ENCODE data around the gene KISS1R.

DNA sequence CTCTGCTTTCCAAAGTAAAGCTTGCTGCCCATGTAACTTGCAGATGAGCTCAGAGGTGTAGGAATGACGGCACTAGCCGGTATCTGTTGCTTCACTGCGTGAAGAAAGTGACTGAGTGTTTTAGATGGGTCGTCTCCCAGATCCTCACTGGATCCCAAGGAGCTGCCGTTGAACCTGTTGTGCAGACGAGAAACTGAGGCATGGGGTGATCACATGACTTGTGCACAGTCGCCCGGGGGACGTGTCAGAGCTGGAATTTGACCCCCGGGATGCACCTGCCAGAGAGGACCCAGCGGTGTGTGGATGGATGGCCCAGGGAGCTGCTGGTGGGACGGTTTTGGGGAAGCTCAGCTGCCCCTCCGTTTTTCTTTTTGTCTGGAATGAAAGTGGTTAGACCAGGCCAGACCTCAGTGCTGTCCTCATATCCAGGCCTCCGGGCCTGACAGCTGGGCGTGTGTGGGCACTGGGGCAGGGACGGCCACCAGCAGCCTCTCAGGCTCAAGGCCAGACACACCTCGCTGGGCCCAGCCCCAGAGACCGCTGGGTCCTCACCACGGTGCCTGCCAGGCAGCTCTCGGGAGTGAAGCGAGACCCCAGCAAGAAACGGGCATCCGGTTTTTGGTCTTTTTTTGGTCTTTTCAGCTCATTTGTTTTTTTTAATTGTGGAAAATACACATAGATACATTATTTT, 21.2 kb downstream of the KISS1R start:
- TF ChIP-seq, protein P1, sequence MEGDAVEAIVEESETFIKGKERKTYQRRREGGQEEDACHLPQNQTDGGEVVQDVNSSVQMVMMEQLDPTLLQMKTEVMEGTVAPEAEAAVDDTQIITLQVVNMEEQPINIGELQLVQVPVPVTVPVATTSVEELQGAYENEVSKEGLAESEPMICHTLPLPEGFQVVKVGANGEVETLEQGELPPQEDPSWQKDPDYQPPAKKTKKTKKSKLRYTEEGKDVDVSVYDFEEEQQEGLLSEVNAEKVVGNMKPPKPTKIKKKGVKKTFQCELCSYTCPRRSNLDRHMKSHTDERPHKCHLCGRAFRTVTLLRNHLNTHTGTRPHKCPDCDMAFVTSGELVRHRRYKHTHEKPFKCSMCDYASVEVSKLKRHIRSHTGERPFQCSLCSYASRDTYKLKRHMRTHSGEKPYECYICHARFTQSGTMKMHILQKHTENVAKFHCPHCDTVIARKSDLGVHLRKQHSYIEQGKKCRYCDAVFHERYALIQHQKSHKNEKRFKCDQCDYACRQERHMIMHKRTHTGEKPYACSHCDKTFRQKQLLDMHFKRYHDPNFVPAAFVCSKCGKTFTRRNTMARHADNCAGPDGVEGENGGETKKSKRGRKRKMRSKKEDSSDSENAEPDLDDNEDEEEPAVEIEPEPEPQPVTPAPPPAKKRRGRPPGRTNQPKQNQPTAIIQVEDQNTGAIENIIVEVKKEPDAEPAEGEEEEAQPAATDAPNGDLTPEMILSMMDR (IDR thresholded peaks at IDR 0.05) = no peak
- no peak for TF ChIP-seq POLR2A (IDR thresholded peaks at IDR 0.05)
